SKM-1 (cell line): ENCODE results near the gene ZNF300.
"Not testable (repeated sequence)": the region's sequence is repeated elsewhere in the genome, so short reads cannot be mapped to it uniquely, and the experiment has no call there.

Experiments
- DNase-seq: peaks from one replicate; lab custom pipeline; 2025; ENCODE audit not compliant: unreplicated experiment; lab: John Stamatoyannopoulos, UW

Gene ZNF300

GRCh38 chr5:150846308-150846653 lies 58.5 kb downstream of the ZNF300 start, which contains the start of gene IRGM:
Gene IRGM (plus strand): TSS chr5:150846521. CDS start chr5:150848124, 1,603 bp downstream.
- DNase-seq = not testable (repeated sequence)

- DNase-seq = not testable (repeated sequence)
Measured at GRCh38 chr5:150845185-150845859, 59.5 kb downstream of the ZNF300 start.
